PC-3 (cell line): ENCODE data around the gene H19.

Experiments used
- CTCF ChIP-seq: fragments of 300-600 bp; sonication (generic); conservative IDR thresholded peaks from 2 replicates; pipeline ENCODE4 v1.5.1; 2017; ENCODE audit warnings: antibody characterized with exemption, low read depth, mild to moderate bottlenecking, low read length
- EZH2 ChIP-seq: fragments of 300-600 bp; sonication (generic); IDR thresholded peaks from one replicate; pipeline ENCODE4 v1.6.1; 2017; ENCODE audit warnings: antibody characterized with exemption, mild to moderate bottlenecking, low read length; ENCODE audit not compliant: unreplicated experiment

- no peak for TF ChIP-seq CTCF
- TF ChIP-seq EZH2 = no peak
Observed at GRCh38 chr11:2002807-2003206, 5.2 kb upstream of the H19 start.
